VCaP (cell line): ENCODE results near the gene MB.
A peak's percentile ranks its signal among the peaks of the same experiment; 100 is the strongest.

Experiments
- H3K27ac ChIP-seq: fragments of 450-650 bp; 2 replicates; pipeline ENCODE4 v1.5.1; 2017
- TF ChIP-seq, protein P1 (sequence below): fragments of 450-650 bp; conservative IDR thresholded peaks from 2 replicates; pipeline ENCODE4 v1.5.1; 2017; ENCODE audit warnings: mild to moderate bottlenecking, moderate library complexity

MB gene

GRCh38 chr22:35657571-35658312 is 40.6 kb upstream of the MB start:
- TF ChIP-seq, protein P1, sequence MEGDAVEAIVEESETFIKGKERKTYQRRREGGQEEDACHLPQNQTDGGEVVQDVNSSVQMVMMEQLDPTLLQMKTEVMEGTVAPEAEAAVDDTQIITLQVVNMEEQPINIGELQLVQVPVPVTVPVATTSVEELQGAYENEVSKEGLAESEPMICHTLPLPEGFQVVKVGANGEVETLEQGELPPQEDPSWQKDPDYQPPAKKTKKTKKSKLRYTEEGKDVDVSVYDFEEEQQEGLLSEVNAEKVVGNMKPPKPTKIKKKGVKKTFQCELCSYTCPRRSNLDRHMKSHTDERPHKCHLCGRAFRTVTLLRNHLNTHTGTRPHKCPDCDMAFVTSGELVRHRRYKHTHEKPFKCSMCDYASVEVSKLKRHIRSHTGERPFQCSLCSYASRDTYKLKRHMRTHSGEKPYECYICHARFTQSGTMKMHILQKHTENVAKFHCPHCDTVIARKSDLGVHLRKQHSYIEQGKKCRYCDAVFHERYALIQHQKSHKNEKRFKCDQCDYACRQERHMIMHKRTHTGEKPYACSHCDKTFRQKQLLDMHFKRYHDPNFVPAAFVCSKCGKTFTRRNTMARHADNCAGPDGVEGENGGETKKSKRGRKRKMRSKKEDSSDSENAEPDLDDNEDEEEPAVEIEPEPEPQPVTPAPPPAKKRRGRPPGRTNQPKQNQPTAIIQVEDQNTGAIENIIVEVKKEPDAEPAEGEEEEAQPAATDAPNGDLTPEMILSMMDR, result no peak
- H3K27ac ChIP-seq, result no peak overlapping the region

DNA sequence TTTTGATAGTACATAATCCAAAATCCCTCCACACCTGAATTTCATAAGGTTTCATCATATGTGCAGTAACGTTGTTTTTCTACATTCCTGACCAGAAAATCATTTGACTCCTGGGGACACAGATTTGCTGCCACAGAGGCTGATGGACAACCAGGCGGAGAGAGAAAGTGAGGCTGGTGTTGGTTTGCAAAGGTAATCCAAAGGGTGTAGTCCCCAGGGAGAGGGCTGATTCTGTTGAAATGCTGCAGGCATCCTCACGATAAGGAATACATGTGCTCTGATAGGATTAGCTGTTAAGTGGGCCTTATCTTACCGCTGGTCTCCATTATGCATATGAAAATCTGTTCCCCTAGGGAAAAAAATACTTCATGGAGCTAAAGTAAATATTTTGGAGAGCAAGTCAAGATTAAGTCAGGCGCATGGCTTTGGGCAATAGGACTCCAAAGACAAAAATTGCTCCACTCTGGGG is 39.2 kb upstream of the MB start:
- H3K27ac ChIP-seq, result no peak overlapping the region
- TF ChIP-seq, protein P1, result no peak

- TF ChIP-seq, protein P1, result no peak
- H3K27ac ChIP-seq, result no peak overlapping the region
Measured at GRCh38 chr22:35653824-35654223, 36.7 kb upstream of the MB start.

DNA sequence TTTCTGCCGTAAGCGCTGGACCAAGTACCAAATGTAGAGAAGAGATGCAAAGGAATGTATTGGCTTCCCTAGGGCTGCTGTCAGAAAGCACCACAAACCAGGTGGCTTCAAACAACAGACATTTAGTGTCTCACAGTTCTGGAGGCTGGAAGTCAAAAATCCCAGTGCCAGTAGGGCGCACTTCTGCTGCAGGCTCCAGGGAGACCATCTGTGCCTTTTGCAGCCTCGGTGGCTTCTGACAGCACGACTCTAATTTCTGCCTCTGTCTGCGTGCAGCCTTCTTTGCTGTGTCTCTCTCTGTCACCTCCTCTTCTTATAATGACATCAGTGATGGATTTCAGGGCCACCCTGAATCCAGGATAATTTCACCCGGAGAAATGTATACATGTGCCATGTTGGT is 34.0 kb upstream of the MB start:
- no peak overlapping the region for H3K27ac ChIP-seq
- TF ChIP-seq, protein P1, result no peak

DNA sequence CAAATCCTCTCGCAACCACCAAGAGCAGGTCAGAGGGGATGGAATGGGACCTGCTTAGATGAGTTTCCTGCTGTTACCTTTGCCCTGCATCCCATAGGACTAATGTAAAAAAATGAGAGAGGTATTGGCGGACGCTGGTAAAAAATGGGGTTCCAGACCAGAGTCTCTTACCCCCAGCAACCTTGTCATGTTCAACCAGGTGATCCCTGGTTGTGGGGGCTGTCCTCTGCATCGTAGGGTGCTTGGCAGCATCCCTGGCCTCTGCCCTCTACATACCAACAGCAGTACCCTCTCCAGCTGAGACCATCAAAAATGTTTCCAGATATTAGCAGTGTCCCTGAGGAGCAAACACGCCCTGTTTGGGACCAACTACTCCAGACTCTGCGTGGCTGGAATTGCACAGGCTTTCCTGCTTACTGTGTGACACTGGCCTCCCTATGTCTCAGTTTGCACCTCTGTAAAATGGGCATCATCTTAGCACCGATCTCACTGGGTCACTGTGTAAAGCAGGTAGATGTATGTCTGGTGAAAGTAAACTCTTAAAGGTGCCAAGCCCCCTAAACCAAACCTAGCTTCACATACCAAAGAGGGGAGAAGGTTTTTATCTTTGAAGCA is 32.6 kb upstream of the MB start:
- TF ChIP-seq, protein P1, result no peak
- H3K27ac ChIP-seq, result no peak overlapping the region

- TF ChIP-seq, protein P1, result no peak
Measured at GRCh38 chr22:35649026-35649553, 32.0 kb upstream of the MB start.

More at GRCh38 chr22:35649026-35649553, 32.0 kb upstream of the MB start:
- H3K27ac ChIP-seq, result peak overlapping the region; percentile 76; the same call in 1 of the 2 replicates
